Nucleus accumbens (tissue), 56 donors: ENCODE data around the gene ACVR1.

Source experiments
- DNase-seq, 56 donors: peaks; one replicate each; lab custom pipeline; 2025; lab: John Stamatoyannopoulos, UW

The ACVR1 gene

DNA sequence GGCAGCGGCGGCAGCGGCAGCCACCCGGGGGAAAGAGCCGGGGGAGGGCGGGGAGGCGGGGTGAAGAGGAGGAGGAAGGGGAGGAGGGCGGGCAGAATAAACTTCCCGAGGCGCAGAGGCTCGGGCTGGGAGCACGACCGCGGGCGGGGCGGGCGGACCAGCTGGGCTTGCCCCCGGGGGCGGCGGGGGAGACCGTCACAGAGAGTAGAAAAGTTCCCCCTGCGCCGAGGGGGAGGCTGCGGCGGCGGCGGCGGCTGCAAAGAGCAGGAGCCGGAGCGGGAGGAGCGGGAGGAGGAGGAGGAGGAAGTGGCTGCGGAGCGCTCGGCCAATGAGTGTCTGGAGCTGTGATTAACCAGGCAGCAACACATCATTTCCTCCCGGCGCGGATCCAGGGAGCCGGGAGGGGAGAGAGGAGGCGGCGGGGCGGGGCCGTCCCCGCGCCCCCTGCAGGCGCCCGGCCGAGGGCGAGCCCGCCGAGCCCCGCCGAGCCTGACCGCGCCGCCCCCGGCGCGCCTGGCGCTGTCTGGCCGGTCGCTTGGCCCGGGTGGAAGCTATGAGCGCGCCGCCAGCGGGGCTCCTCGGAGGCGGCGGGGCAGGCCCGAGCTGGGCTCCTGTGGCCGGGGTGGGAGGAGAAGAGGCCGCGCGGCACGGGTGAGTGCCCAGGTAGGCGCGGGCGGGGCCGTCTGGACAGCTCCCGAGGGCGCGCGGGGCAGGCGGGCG lies at the start of gene ACVR1:
Gene ACVR1 (minus strand): TSS at position 265 of the 720 bp plus-strand sequence. CDS start 76,837 bp downstream, outside the sequence.
- peak; percentile 48 to 96 (median 91) for DNase-seq

DNA sequence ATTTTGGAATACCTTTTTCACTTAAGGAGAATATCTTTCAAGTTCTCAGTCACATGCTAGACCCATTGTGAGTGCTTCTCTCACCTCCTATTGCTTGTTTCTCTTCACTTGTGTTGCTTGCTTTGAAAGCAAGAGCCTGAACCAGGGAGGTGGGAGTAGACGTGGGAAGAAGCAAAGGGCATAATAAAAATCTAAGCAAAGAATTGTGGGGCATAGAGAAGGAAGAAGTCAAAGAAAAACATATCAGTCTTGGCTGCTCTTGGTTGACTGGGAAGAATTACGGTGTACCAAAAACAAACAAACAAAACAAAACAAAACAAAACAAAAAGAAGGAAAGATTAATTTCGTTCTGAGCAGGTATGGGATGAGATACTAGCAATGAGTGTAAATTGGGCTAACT lies 48.9 kb upstream of the ACVR1 start:
- no peak for DNase-seq

DNA sequence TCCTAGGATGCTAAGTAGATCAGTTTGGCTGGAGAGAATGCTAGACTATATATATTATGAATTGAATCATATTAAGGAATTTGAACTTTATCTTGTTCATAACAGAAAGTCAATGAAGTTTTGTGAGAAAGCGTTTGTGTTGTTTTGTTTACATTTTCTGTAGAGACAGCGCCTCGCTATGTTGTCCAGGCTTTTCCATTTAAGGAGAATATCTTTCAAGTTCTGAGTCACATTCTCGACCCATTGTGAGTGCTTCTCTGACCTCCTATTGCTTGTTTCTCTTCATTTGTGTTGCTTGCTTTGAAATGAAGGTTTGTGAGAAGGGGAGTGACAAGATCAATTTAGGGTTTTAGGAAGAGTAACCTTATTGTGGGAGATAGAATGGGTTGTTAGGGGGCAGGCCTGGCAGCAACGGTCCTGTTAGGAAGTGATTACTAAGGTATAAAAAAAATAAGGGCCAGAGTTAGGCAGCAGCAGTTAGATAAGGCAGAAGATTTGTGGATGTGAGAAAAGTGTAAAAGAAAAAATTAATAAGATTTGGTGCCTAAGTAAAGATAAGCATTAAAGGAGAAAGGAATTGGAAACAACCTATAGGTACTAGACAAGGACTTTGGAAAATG lies 47.6 kb upstream of the ACVR1 start:
- DNase-seq = no peak

DNA sequence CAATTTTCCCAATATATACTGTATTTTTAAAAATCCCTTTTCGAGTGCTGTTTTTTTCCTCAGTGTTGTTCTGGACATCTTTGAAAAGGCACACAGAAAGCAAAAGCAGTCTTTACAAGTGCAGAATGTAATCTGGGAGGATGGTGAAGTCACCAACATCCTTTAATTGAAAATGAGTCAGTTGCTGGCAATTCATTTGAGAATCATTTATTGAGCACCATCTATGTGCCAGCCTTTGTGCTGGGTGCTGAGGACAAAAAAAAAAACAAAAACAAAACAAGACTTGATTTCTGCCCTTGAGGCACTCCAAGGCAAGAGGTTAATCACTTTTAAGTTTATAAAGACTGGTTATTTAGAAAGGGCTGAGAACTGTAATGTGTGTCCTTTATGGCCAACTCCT lies 46.7 kb upstream of the ACVR1 start:
- DNase-seq = no peak

DNA sequence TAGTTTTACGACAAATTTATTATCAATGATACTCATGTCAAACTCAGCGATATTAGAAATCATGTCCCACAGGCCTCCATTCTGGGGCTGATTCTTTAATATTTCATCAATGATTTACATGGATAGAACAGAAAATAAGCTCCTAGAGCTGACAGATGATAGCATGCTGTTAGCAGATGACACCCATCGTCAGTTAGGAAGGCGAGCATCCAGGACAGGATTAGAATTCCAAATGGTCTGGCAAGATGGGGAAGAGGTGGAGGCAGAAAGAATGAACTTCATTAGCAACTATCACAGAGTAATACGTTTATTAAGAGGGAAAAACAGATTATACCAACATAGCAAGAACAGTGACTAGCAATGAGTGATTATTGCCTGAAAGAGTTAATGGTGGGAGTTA lies 46.2 kb upstream of the ACVR1 start:
- no peak for DNase-seq

DNA sequence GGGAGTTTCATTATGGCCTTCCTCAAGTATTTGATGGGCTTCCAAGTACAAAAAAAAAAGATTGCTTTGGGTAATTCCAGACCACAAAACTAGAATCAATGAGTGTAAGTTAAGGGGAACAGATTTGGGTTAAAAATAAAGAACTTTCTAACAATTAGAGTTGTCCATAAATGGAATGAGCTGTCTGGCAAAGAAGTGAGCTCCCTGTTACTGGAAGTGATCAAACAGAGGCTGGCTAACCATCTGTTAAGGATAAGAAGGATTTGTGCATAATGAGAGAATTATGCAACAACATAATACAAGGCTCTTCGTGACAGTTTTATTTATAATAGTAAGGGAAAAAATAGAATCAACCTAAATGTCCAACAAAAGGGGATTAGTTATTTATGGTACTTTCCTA lies 44.6 kb upstream of the ACVR1 start:
- no peak for DNase-seq

DNA sequence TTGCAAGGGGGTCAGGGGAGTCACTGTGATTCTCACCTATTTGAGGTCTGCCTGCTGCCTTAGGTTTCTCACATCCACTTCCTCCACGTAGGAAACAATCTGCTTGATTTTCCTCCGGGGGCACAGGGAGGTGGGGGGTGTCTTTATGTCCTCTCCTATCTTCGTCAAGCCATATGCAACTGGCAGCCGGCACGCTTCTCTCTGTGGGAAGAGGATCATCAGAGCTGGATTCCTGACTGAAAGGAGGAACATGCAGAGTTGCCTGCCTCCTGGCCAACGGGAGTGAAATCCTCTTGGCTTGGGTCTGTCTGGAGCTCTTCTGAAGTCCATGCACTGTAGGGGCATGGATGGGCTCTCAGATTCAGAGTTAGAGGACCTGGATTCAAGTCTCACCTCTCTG lies 43.1 kb upstream of the ACVR1 start:
- no peak for DNase-seq

DNA sequence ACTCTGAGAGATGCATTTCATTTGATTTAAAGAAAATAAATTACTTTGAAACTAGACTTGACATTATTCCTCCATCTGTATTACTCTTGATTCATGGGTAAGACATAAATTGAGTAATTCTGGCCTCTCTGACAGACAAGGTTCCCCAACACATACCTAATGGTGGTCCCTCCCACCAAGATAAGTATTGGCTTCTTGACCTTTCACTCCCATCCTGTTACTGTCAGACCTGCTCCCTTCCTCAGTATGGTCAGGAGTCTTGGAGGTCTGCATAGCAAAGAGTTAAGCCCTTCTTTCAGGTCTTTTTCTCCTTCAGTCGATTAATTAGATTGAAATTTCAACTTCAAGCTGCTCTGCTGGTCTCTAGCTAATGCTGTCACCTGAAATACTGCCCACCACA lies 42.2 kb upstream of the ACVR1 start:
- DNase-seq = no peak

DNA sequence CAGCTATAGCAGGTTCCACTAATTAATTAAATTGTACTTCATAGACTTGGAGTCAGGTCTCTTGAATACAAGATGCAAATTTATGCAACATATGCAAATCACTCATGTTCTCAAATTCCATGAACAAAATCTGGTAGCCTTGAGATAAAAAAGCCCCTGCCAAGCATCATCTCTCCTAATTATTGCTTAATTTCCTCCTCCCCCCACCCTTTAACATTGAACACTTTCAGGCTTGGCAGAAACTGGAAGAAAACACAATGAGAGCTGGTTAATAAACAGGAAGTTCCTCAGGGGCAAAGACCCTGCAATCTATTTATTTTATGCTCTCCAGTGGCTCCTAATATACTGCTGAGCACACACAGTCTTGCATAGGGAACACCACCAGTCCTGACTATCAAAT lies 35.6 kb upstream of the ACVR1 start:
- no peak for DNase-seq

DNA sequence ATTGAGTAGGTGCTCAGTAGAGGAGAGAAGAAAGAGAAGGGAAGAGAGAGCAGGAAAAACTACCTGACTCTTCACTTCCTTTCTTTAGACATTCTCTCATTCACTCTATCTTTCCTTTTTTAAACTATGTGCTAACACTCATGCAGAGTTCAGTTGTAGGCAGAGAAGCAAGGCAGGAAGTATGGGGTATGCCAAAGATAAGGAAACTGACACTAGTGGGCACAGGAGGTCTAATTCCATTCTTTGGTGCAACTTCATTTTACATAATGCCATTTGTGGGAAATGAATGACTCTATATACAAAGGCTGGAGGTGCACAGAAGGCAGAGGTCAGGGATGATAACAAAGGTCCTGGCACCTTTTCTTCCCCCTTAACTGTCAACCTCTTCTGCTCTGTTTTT lies 35.1 kb upstream of the ACVR1 start:
- DNase-seq = no peak

DNA sequence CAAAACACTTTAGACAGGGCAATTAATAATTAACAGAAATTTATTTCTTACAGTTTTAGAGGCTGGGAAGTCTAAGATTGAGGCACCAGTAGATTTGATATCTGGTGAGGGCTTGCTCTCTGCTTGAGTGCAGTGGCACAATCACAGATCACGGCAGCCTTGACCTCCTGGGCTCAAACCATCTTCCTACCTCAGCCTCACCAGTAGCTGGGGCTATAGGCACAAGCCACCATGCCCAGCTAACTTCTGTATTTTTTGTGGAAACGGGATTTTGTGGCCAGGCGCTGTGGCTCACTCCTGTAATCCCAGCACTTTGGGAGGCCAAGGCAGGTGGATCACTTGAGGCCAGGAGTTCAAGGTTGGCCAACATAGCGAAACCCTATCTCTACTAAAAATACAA lies 29.0 kb upstream of the ACVR1 start:
- DNase-seq = no peak

DNA sequence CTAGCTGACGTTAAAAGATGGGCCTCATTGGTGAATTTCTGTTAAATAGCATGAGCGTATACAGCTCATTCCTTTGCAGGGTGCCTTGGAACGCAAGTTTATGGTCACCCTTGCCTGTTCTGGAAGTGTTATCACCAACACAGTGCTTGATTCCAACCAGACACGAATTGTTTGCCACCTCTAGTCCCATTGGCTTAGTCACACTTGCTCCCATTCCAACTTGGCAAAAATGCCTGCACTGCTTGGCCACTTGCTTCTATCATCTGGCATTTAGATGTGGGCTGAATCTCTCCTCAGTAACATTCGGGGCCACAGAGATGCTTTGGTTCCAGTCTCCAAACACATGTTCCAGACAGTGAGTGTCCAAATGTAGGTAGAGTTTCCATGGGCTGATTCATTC lies 27.5 kb upstream of the ACVR1 start:
- DNase-seq = no peak

DNA sequence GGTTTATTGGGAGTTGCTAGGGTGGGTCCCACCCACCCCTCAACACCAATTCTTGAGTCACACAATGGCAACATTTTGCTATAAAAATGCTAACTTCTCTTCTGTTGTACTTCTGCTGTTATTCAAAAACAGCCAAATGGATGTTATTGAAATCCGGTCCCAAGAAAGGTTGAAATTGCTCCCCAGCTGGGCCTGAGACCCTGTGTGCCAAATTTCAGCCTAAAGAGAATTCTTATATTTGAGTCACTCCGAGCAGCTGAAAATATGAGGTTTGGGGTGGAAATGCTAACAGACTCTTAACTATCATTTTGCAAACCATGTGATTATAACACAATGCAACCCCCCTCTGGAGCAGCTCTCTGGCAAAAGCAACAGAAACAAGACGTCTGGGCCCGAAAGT lies 27.0 kb upstream of the ACVR1 start:
- DNase-seq = peak in 1 of 56 donors; percentile 11

DNA sequence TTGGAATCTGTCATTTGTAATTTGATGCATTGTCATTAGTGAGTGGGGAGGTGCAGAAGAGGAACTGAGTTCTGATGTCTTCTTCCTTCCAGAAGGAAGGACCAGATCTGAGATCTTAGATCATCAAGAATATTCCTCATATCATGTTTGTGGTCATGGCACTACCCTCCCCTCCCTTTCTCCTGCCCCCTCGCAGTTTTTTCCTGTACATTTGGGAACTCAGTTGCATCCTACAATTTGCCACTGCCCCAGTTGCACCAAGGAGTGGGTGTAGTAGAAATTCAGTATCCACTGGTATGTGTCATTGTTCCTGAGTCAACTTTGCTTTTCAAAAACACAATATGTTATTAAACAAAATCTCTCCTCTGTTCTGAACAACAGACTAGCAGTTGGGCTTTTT lies 26.6 kb upstream of the ACVR1 start:
- DNase-seq = no peak

DNA sequence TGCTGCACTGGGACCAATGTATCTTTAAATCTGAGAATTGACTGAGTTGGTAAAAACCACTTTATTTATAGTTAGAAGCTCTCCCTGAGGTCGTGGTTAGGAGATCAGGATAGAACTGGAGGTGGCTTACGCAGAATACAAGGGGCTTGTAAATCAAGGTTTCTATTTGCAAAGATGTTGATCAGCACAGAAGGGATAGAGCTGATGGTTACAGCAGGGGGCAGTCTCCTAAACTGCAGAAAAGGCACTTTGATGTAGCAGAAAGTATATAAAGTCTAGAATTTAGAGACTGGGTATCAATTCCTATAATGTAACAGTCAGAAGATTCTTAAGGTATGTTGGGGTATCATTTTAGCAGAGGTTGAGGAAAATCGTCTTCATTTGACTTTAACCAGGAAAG lies 25.2 kb upstream of the ACVR1 start:
- DNase-seq = no peak

DNA sequence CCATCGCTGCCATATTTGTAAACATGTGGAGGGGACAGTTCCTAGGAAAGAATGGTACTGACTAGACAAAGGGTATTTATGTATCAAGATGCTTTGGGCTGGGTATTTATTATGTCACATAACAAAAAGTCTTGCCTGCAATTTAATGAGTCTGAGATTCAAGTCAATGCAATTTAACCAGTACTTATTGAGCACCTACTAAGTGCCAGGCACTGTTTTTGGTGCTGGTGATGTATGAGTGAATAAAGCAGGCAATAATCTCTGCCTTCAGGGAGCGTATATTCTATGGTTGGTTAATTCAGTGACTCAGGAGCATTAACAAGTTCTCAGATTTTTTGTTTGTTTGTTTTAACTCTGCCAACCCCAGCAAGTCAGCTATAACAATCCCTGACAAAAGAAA lies 24.6 kb upstream of the ACVR1 start:
- DNase-seq = no peak

DNA sequence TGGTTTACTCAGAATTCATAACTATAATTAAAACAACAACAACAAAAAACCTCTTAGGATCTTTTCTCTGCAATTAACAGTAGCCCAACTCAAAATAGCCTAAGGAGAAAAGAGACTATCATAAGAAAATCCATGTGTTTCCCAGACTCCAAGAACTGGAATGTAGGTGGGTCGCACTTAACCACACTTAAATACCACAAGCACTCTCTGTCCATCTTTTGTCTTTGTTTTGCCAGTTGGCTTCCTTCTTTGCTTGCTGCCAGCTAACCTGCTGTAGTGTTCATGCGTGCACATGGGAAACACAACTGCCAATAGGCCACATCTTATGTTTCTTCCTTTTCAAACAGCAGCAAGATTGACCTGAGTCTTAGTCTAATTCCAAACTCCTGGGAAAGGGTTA lies 24.1 kb upstream of the ACVR1 start:
- DNase-seq = no peak

DNA sequence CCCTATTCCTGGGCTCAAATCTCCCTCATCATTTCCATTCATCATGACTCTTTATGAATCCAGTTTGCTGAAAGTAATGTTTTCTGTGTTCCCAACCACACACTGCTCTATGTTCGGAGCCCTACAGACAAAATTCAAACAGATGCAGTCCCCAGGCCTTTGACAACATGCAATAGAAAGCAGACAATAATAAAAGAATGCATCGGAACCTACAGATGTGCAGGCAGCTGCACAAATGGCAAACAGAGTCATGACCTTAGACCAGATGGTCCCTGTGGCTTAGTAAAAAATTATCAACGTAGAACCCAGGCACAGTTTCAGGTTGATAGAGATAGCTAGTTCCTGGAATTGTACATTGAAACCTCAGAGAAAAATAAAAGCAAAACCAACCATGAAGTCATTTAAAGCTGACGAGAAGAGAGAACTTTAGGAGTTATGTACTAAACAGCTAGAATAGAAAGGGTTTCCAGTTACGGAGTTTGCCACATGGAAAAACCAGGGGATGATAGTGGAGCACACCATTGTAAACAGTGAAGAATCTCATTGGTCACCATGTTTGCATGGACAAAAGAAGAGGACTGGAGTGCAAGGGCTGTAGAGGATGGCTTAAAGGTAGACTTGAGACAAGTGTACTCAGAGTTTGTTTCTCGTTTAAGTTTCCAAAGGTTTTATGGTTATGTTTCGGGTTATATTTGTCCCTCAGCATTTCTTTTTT lies 23.2 kb upstream of the ACVR1 start:
- DNase-seq = no peak

DNA sequence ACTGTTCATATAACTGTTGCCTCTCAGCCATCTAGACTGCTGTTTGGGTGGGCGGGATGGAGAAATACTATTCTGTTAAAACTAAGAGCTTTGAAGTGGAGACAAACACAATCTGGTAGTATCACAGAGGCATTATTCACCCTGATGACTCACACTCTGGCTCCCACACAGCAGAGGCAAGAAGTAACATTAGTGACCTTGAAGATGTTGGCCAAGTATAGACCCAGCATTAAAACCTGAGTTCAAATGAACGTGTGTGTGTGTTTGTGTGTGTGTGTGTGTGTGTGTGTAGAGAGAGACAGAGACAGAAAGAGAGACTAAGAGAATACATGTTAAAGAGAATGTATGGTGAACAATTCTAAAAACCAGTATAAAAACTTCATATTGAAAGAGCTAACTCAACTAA lies 22.5 kb upstream of the ACVR1 start:
- DNase-seq = peak in 4 of 56 donors; percentile 3 to 42 (median 13)

DNA sequence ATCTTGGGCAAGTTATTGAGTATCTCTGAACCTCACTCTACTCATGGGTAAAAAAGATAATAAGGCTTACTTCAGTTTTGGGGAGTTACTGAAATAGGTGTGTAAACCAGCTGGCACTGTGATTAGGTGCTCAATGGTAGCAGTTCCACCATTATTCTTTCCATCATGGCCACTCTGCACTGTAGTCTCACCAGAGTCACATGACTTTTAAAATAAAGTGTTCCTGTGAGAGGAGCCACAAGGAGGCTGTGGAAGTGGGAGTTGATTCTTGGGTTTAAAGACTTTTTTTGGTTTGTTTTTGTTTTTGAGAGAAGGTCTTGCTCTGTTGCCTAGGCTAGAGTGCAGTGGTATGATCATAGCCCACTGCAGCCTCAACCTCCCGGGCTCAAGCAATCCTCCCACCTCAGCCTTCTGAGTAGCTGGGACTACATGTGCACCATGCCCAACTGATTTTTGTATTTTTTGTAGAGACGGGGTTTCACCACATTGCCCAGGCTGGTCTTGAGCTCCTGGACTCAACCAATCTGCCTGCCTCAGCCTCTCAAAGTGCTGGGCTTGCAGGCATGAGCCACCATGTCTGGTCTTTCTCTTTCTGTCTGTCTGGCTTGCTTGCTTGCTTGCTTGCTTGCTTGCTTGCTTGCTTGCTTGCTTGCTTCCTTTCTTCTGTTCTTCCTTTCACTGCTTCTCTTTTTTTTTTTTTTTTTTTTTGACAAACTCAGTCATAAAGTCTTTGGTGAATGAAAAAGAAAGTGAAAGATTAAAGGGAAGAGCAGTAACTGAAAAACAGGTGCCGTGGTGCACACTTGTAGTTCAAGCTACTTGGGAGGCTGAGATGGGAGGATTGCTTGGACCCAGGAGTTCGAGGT lies 21.2 kb upstream of the ACVR1 start:
- DNase-seq = no peak

DNA sequence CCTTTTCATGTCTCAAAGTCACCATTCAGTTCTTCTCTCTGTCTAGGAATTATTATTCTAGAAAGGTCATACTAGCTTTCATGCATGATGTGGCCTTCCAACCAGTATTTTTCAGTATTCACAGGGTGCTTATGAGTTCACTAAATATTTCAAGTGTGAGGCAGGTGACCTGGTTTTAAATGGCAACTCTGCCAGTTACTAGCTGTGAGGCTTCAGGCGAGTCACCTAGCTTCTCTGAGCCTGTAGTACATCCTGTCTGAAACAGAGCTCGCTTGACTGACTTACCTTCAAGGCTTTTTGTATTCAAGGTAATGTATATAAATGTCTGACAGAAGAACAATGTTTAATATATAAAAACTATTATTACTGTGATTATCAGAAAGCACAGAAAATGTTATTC lies 19.4 kb upstream of the ACVR1 start:
- no peak for DNase-seq
